ENCODE measurements around the gene CDAN1.

DNA sequence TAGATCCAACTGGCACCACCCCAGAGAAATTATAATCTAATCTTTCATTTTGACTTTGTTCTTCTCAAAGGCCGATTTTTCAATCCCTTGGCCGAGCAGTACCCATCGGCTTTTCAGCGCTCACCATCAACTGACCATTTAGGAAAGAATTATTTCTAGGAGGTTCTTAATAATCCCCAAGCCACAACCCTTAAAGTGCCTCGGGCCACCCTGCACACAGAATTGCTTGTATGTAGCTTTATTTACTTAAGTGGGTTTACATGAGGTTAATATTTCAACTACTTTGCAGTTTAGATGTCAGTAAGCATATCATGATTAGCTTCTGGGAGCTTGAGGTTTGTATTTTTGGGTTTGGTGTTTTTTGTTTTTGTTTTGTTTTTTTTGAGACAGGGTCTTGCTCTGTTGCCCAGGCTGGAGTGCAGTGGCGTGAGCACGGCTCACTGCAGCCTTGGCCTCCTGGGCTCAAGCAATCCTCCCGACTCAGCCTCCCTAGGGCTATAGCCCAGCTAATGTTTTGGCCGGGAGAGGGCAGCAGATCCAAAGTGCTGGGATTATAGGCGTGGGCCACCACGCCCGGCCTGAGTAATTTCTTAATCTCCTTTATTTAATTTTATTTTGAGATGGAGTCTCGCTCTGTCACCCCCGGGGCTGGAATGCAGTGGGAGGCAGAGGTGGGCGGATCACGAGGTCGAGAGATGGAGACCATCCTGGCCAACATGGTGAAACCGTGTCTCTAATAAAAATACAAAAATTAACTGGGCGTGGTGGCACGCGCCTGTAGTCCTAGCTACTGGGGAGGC is 801 bp upstream of the CDAN1 start:
- no peak for TF ChIP-seq MYC (IDR thresholded peaks at IDR 0.05; ENCODE audit: insufficient read depth, insufficient read length, insufficient replicate concordance, low read length, severe bottlenecking)
- TF ChIP-seq, protein P1, sequence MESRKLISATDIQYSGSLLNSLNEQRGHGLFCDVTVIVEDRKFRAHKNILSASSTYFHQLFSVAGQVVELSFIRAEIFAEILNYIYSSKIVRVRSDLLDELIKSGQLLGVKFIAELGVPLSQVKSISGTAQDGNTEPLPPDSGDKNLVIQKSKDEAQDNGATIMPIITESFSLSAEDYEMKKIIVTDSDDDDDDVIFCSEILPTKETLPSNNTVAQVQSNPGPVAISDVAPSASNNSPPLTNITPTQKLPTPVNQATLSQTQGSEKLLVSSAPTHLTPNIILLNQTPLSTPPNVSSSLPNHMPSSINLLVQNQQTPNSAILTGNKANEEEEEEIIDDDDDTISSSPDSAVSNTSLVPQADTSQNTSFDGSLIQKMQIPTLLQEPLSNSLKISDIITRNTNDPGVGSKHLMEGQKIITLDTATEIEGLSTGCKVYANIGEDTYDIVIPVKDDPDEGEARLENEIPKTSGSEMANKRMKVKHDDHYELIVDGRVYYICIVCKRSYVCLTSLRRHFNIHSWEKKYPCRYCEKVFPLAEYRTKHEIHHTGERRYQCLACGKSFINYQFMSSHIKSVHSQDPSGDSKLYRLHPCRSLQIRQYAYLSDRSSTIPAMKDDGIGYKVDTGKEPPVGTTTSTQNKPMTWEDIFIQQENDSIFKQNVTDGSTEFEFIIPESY (IDR thresholded peaks at IDR 0.05), result no peak
- TF ChIP-seq, protein P2, sequence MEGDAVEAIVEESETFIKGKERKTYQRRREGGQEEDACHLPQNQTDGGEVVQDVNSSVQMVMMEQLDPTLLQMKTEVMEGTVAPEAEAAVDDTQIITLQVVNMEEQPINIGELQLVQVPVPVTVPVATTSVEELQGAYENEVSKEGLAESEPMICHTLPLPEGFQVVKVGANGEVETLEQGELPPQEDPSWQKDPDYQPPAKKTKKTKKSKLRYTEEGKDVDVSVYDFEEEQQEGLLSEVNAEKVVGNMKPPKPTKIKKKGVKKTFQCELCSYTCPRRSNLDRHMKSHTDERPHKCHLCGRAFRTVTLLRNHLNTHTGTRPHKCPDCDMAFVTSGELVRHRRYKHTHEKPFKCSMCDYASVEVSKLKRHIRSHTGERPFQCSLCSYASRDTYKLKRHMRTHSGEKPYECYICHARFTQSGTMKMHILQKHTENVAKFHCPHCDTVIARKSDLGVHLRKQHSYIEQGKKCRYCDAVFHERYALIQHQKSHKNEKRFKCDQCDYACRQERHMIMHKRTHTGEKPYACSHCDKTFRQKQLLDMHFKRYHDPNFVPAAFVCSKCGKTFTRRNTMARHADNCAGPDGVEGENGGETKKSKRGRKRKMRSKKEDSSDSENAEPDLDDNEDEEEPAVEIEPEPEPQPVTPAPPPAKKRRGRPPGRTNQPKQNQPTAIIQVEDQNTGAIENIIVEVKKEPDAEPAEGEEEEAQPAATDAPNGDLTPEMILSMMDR (IDR thresholded peaks at IDR 0.05 in 2 of 3, conservative IDR thresholded peaks at IDR 0.05 in 1 of 3; ENCODE audit: control insufficient read depth in 2 of 3, extremely low read depth in 1 of 3, insufficient read depth in 1 of 3, low read depth in 3 of 3, low read length in 3 of 3), result no peak
- TF ChIP-seq POLR2AphosphoS5 (IDR thresholded peaks at IDR 0.05; ENCODE audit: low read length), result no peak
- TF ChIP-seq, protein P3, sequence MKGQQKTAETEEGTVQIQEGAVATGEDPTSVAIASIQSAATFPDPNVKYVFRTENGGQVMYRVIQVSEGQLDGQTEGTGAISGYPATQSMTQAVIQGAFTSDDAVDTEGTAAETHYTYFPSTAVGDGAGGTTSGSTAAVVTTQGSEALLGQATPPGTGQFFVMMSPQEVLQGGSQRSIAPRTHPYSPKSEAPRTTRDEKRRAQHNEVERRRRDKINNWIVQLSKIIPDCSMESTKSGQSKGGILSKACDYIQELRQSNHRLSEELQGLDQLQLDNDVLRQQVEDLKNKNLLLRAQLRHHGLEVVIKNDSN (IDR thresholded peaks at IDR 0.05; ENCODE audit: borderline replicate concordance, extremely low read length, insufficient read depth, low read depth, low read length), result no peak
- no peak for TF ChIP-seq KDM1A (IDR thresholded peaks at IDR 0.05; ENCODE audit: borderline replicate concordance)
- no peak for TF ChIP-seq POLR2A (IDR thresholded peaks at IDR 0.05; ENCODE audit: low read depth, low read length)
- TF ChIP-seq HDAC2 (IDR thresholded peaks at IDR 0.05), result no peak
- TF ChIP-seq, protein P4, sequence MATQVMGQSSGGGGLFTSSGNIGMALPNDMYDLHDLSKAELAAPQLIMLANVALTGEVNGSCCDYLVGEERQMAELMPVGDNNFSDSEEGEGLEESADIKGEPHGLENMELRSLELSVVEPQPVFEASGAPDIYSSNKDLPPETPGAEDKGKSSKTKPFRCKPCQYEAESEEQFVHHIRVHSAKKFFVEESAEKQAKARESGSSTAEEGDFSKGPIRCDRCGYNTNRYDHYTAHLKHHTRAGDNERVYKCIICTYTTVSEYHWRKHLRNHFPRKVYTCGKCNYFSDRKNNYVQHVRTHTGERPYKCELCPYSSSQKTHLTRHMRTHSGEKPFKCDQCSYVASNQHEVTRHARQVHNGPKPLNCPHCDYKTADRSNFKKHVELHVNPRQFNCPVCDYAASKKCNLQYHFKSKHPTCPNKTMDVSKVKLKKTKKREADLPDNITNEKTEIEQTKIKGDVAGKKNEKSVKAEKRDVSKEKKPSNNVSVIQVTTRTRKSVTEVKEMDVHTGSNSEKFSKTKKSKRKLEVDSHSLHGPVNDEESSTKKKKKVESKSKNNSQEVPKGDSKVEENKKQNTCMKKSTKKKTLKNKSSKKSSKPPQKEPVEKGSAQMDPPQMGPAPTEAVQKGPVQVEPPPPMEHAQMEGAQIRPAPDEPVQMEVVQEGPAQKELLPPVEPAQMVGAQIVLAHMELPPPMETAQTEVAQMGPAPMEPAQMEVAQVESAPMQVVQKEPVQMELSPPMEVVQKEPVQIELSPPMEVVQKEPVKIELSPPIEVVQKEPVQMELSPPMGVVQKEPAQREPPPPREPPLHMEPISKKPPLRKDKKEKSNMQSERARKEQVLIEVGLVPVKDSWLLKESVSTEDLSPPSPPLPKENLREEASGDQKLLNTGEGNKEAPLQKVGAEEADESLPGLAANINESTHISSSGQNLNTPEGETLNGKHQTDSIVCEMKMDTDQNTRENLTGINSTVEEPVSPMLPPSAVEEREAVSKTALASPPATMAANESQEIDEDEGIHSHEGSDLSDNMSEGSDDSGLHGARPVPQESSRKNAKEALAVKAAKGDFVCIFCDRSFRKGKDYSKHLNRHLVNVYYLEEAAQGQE (IDR thresholded peaks at IDR 0.05; ENCODE audit: low read depth, low read length), result no peak
- TF ChIP-seq SMC3 (IDR thresholded peaks at IDR 0.05; ENCODE audit: borderline replicate concordance, low read length), result no peak
- TF ChIP-seq HCFC1 (IDR thresholded peaks at IDR 0.05; ENCODE audit: low read length), result no peak
- no peak for TF ChIP-seq MTA3 (IDR thresholded peaks at IDR 0.05; ENCODE audit: borderline replicate concordance, low read length)
- TF ChIP-seq CBX3 (IDR thresholded peaks at IDR 0.05; ENCODE audit: borderline replicate concordance, low read depth), result no peak

Data from GM12878 (cell line).